Gastrocnemius medialis (tissue), 4 donors: Measurements from ENCODE around the gene WWOX. TPM values are rescaled to one million over a fixed set of nuclear protein-coding genes. Genes with fewer than 3 reads are reported as not detected.

Experiments
- ATAC-seq, 2 donors: fragments of 150-250 bp; one replicate each; pipeline ENCODE4 v1.9.1; 2016
- DNase-seq, 2 donors: peaks; one replicate each; pipeline ENCODE4 v3.0.0-alpha.2; 2019
- H3K27ac ChIP-seq, 4 donors: fragments of 200-600 bp; sonication (generic); 1 replicate in 1 of 4; 2 replicates in 3 of 4; pipeline ENCODE4 v1.5.1; 2016 to 2018; ENCODE audit warnings: mild to moderate bottlenecking in 2 of 4, moderate library complexity in 1 of 4
- H3K27me3 ChIP-seq, 3 donors: fragments of 200-600 bp; sonication (generic) in 2 of 3; 1 replicate in 1 of 3; 2 replicates in 2 of 3; pipeline versions ENCODE4 v1.5.1 to v1.6.0; 2016 to 2019; ENCODE audit warnings: mild to moderate bottlenecking in 1 of 3, moderate library complexity in 1 of 3
- H3K36me3 ChIP-seq, 2 donors: fragments of 200-600 bp; sonication (generic) in 1 of 2; one replicate each; pipeline ENCODE4 v1.5.1; 2017 to 2018
- H3K4me1 ChIP-seq, 2 donors: fragments of 200-600 bp; sonication (generic) in 1 of 2; one replicate each; pipeline ENCODE4 v1.5.1; 2016 to 2017; ENCODE audit warnings: mild to moderate bottlenecking in 2 of 2
- H3K4me3 ChIP-seq, 4 donors: fragments of 200-600 bp; sonication (generic) in 3 of 4; 1 replicate in 1 of 4; 2 replicates in 3 of 4; pipeline ENCODE4 v1.5.1; 2016 to 2019; ENCODE audit warnings: mild to moderate bottlenecking in 2 of 4
- H3K9me3 ChIP-seq, 3 donors: fragments of 200-600 bp; sonication (generic) in 2 of 3; 1 replicate in 1 of 3; 2 replicates in 2 of 3; pipeline ENCODE4 v1.5.1; 2016 to 2019
- POLR2A ChIP-seq, 2 donors: fragments of 450-650 bp; IDR thresholded peaks; one replicate each; pipeline ENCODE4 v1.6.1; 2017; ENCODE audit warnings: antibody characterized with exemption in 2 of 2, mild to moderate bottlenecking in 2 of 2, moderate library complexity in 2 of 2
- in situ Hi-C, 4 donors: fragments of 200-750 bp; cut with MboI; loops; one replicate each; pipeline versions ENCODE4 v1.15.0 to v1.8.0; 2017; ENCODE audit warnings: low sequenced_read_pairs in 4 of 4
- intact Hi-C: fragments of 100-400 bp; cut with DNase I; formaldehyde crosslinking; loops from one replicate; pipeline ENCODE4 v1.15.1; 2023; ENCODE audit warnings: low total_unique reads
- total RNA-seq, 4 donors: library from RNA; depleted of rRNA; stranded (reverse); fragments of >200 nt; gene quantifications; one replicate each; pipeline versions ENCODE4 v1.1.0 to v1.2.3, GENCODE V29; 2016
- TF ChIP-seq, protein P1 (sequence below), 5 experiments: fragments of 450-650 bp in 3 of 5; fragments of 200-600 bp in 2 of 5; sonication (generic) in 2 of 5; IDR thresholded peaks in 4 of 5; conservative IDR thresholded peaks in 1 of 5; 1 replicate in 4 of 5; 2 replicates in 1 of 5; pipeline ENCODE4 v1.5.1; 2016 to 2019; ENCODE audit warnings: antibody characterized with exemption in 5 of 5, mild to moderate bottlenecking in 3 of 5, moderate library complexity in 3 of 5

Gene WWOX
- total RNA-seq, 4 donors from 2014 or later: 3.3 to 13.0 (median 6.0) TPM

DNA sequence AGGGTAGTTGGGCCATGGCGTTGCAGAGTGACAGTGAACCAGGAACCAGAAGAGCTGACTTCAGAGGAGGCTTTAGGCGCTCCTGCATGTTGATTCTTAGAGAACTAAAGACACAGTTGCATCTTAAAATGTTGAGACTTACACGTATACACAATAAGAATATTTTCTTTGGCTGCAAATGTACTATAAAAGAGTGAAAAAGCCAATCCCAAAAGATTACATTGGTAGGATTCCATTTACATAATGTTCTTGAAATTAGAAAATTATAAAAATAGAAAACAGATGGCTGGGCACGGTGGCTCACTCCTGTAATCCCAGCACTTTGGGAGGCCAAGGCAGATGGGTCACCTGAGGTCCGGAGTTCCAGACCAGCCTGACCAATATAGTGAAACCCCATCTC, 738.8 kb downstream of the WWOX start:
- H3K36me3 ChIP-seq: no peaks in the 10 kb centered on the region
- no peaks in the 10 kb centered on the region for H3K4me1 ChIP-seq
- ATAC-seq (no peak), DNase-seq (no peak)
- H3K9me3 ChIP-seq: no peaks in the 10 kb centered on the region
- no peak overlapping the region for H3K4me3 ChIP-seq
- intact Hi-C loops (no loop called here), in situ Hi-C loops (no loop called here)
- TF ChIP-seq POLR2A (IDR thresholded peaks at IDR 0.05): no peak
- TF ChIP-seq, protein P1, sequence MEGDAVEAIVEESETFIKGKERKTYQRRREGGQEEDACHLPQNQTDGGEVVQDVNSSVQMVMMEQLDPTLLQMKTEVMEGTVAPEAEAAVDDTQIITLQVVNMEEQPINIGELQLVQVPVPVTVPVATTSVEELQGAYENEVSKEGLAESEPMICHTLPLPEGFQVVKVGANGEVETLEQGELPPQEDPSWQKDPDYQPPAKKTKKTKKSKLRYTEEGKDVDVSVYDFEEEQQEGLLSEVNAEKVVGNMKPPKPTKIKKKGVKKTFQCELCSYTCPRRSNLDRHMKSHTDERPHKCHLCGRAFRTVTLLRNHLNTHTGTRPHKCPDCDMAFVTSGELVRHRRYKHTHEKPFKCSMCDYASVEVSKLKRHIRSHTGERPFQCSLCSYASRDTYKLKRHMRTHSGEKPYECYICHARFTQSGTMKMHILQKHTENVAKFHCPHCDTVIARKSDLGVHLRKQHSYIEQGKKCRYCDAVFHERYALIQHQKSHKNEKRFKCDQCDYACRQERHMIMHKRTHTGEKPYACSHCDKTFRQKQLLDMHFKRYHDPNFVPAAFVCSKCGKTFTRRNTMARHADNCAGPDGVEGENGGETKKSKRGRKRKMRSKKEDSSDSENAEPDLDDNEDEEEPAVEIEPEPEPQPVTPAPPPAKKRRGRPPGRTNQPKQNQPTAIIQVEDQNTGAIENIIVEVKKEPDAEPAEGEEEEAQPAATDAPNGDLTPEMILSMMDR (IDR thresholded peaks at IDR 0.05 in 4 of 5, conservative IDR thresholded peaks at IDR 0.05 in 1 of 5): no peak
- no peaks in the 10 kb centered on the region for H3K27me3 ChIP-seq
- H3K27ac ChIP-seq: no peak overlapping the region

DNA sequence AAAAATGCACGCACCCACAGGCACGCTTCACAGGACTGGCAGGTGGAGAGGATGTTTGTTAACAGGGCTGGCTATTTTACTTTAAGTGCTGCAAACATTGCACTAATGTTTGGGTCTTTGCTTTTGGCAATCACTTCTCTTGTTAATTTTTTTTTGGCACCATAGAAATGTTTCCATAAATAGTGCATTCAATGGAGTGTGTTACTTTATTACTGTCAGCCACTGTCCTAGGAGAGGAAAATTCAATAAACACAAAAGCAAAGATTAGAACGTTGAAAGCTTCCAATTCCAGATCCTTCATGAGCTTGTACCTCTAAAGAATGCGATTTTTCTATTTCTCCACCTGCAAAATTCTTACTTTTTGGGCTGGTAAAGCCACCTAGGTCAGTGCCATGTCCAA, 743.5 kb downstream of the WWOX start:
- H3K36me3 ChIP-seq: no peaks in the 10 kb centered on the region
- no peak overlapping the region for H3K27ac ChIP-seq
- TF ChIP-seq, protein P1 (IDR thresholded peaks at IDR 0.05 in 4 of 5, conservative IDR thresholded peaks at IDR 0.05 in 1 of 5): no peak
- TF ChIP-seq POLR2A (IDR thresholded peaks at IDR 0.05): no peak
- no peaks in the 10 kb centered on the region for H3K9me3 ChIP-seq
- intact Hi-C loops: no loop called here
- DNase-seq (no peak), ATAC-seq (no peak)
- in situ Hi-C loops: no loop called here
- H3K27me3 ChIP-seq: no peaks in the 10 kb centered on the region
- no peak overlapping the region for H3K4me3 ChIP-seq
- peaks cover 12 to 14% of the 10 kb centered on the region in 2 donors for H3K4me1 ChIP-seq

DNA sequence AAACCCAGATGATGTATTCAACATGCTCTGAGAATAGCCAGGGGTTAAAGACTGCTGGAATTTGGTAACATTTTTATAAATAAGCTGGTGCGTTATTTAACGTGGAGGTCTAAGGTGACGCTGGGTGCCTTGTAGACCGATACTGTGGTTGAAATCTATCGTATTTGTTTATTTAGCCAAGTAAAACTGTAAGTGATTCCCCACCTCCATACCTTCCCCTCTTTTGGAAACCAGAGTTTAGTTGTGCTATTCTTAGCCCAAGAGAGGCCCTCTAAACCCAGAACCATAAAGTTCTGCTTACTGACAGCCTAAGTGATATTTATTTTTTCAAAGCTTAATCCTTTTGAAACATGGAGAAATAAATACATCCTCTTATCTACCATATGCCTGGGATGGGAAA, 744.5 kb downstream of the WWOX start:
- Histone ChIP-seq H3K4me1 (peaks cover 12 to 14% of the 10 kb centered on the region in 2 donors), H3K27me3 (no peaks in the 10 kb centered on the region), H3K4me3 (no peak overlapping the region), H3K27ac (no peak overlapping the region), H3K36me3 (no peaks in the 10 kb centered on the region), H3K9me3 (no peaks in the 10 kb centered on the region)
- in situ Hi-C loops: no loop called here
- ATAC-seq (no peak), DNase-seq (no peak)
- intact Hi-C loops: no loop called here
- TF ChIP-seq, protein P1 (IDR thresholded peaks at IDR 0.05 in 4 of 5, conservative IDR thresholded peaks at IDR 0.05 in 1 of 5): no peak
- TF ChIP-seq POLR2A (IDR thresholded peaks at IDR 0.05): no peak

DNA sequence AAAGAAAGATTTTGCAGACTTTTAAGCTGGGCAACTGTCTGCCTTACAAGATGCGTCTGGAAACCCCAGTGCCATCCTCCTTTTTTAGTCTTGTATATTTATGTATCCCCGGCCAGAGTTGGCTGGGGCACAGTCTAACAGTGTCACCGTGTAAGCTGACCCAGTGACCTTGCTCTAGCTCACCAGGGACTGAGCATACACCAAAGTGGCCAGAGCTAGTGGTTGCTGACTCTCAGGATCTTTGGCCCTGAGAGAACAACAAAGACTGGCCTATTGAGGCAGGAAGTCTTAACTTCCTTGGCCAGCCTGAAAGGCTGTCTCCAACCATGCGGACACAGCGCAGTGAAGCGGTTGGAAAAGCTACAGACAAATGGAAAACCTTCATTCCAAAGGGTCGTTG, 745.2 kb downstream of the WWOX start:
- intact Hi-C loops: no loop called here
- peak in 1 of 2 donors; percentile 71 for ATAC-seq

More for the DNA sequence above, 745.2 kb downstream of the WWOX start:
- Histone ChIP-seq H3K27me3 (no peaks in the 10 kb centered on the region), H3K4me1 (peaks cover 12 to 14% of the 10 kb centered on the region in 2 donors), H3K27ac (peak overlapping the region in 1 of 4 donors; percentile 25), H3K36me3 (no peaks in the 10 kb centered on the region), H3K9me3 (no peaks in the 10 kb centered on the region), H3K4me3 (no peak overlapping the region)
- peak in 1 of 2 donors; percentile 12 for DNase-seq
- TF ChIP-seq, protein P1 (IDR thresholded peaks at IDR 0.05 in 4 of 5, conservative IDR thresholded peaks at IDR 0.05 in 1 of 5): no peak
- no peak for TF ChIP-seq POLR2A (IDR thresholded peaks at IDR 0.05)
- in situ Hi-C loops: no loop called here
